Hepatocyte (in vitro differentiated cells): Measurements from ENCODE around the gene FANCB. TPM values are rescaled to one million over a fixed set of nuclear protein-coding genes. Genes with fewer than 3 reads are reported as not detected.

Source experiments
- DNase-seq: peaks from one replicate; pipeline ENCODE4 v3.0.0-alpha.2; 2016; ENCODE audit warnings: low spot score
- H2AFZ ChIP-seq: fragments of 200-600 bp; sonication (generic); 2 replicates; pipeline ENCODE4 v1.6.0; 2016; ENCODE audit warnings: antibody characterized with exemption, mild to moderate bottlenecking
- H3K27ac ChIP-seq: fragments of 200-600 bp; sonication (generic); 2 replicates; pipeline ENCODE4 v1.5.1; 2016; ENCODE audit warnings: mild to moderate bottlenecking
- H3K27me3 ChIP-seq: fragments of 200-600 bp; sonication (generic); 2 replicates; pipeline ENCODE4 v1.6.1; 2016
- H3K36me3 ChIP-seq: fragments of 200-600 bp; sonication (generic); replicated peaks from 2 replicates; pipeline ENCODE4 v1.5.1; 2016; ENCODE audit warnings: low read depth; ENCODE audit not compliant: insufficient read depth
- H3K4me1 ChIP-seq: fragments of 200-600 bp; sonication (generic); 2 replicates; pipeline ENCODE4 v1.5.1; 2016; ENCODE audit warnings: mild to moderate bottlenecking, moderate library complexity; ENCODE audit not compliant: insufficient read depth
- H3K4me2 ChIP-seq: fragments of 200-600 bp; sonication (generic); 2 replicates; pipeline ENCODE4 v1.6.0; 2016
- H3K4me3 ChIP-seq: fragments of 200-600 bp; sonication (generic); 2 replicates; pipeline ENCODE4 v1.5.1; 2016; ENCODE audit warnings: mild to moderate bottlenecking
- H3K79me2 ChIP-seq: fragments of 200-600 bp; sonication (generic); 2 replicates; pipeline ENCODE4 v1.6.0; 2017; ENCODE audit warnings: mild to moderate bottlenecking
- H3K9me2 ChIP-seq: fragments of 200-600 bp; sonication (generic); replicated peaks from 2 replicates; pipeline ENCODE4 v1.6.0; 2017; ENCODE audit warnings: mild to moderate bottlenecking; ENCODE audit not compliant: insufficient read depth
- H3K9me3 ChIP-seq: fragments of 200-600 bp; sonication (generic); 2 replicates; pipeline ENCODE4 v1.5.1; 2016; ENCODE audit warnings: low read depth, mild to moderate bottlenecking
- H4K20me1 ChIP-seq: fragments of 200-600 bp; sonication (generic); 2 replicates; pipeline ENCODE4 v1.6.0; 2016; ENCODE audit warnings: mild to moderate bottlenecking; ENCODE audit not compliant: insufficient read depth, poor library complexity, severe bottlenecking
- CTCF ChIP-seq: fragments of 200-600 bp; sonication (generic); IDR thresholded peaks from 2 replicates; pipeline ENCODE4 v1.5.1; 2016; ENCODE audit warnings: antibody characterized with exemption, mild to moderate bottlenecking; ENCODE audit not compliant: poor library complexity
- EZH2 ChIP-seq: fragments of 200-600 bp; sonication (generic); IDR thresholded peaks from 2 replicates; pipeline ENCODE4 v1.6.1; 2016; ENCODE audit warnings: antibody characterized with exemption, mild to moderate bottlenecking, borderline replicate concordance
- EZH2phosphoT487 ChIP-seq: fragments of 200-600 bp; sonication (generic); IDR thresholded peaks from one replicate; pipeline ENCODE4 v1.6.1; 2018; ENCODE audit warnings: antibody characterized with exemption, mild to moderate bottlenecking, low read depth, moderate library complexity; ENCODE audit not compliant: unreplicated experiment, severe bottlenecking
- WGBS: methylation state at CpG from one replicate; pipeline ENCODE4 v1.1.6; 2016; ENCODE audit warnings: low lambda C conversion rate; ENCODE audit errors: missing lambda C conversion rate; 5-methylcytosine and 5-hydroxymethylcytosine counted together
- polyA plus RNA-seq: library from polyadenylated mRNA; unstranded; fragments of >200 nt; fragmentation: Nextera tagmentation; extraction: Ambion mirVana; gene quantifications from 2 replicates; pipeline ENCODE4 v1.2.1, GENCODE V29; 2016
- total RNA-seq: library from RNA; depleted of rRNA; stranded (reverse); fragments of >200 nt; gene quantifications from 2 replicates; pipeline ENCODE4 v1.2.3, GENCODE V29; 2014

The FANCB gene
- total and polyA plus RNA-seq, 2 experiments from 2014 or later = 0.89 to 1.9 TPM

- Histone ChIP-seq H3K79me2 (peaks cover 21% of the 10 kb centered on the region), H3K27ac (no peak overlapping the region), H3K9me3 (peaks cover 8% of the 10 kb centered on the region), H3K4me3 (no peak overlapping the region), H2AFZ (no peak overlapping the region), H3K9me2 (no peaks in the 10 kb centered on the region), H3K27me3 (no peaks in the 10 kb centered on the region), H4K20me1 (no peaks in the 10 kb centered on the region), H3K4me1 (no peaks in the 10 kb centered on the region), H3K36me3 (no peaks in the 10 kb centered on the region), H3K4me2 (peak overlapping the region; percentile 72)
- no peak for DNase-seq
- TF ChIP-seq CTCF (no peak), EZH2 (no peak), EZH2phosphoT487 (no peak)
- WGBS = 68% methylated on average over 1 of the region's 1 CpG
These were observed 1.1 kb downstream of the FANCB start for GRCh38 chrX:14871767-14872166.

GRCh38 chrX:14865201-14865600 is 7.7 kb downstream of the FANCB start:
- Histone ChIP-seq H3K36me3 (no peaks in the 10 kb centered on the region), H3K9me2 (no peaks in the 10 kb centered on the region), H3K4me3 (no peak overlapping the region), H3K9me3 (peaks cover 10% of the 10 kb centered on the region), H3K27me3 (no peaks in the 10 kb centered on the region), H3K79me2 (no peaks in the 10 kb centered on the region), H3K4me2 (no peak overlapping the region), H2AFZ (no peak overlapping the region), H4K20me1 (no peaks in the 10 kb centered on the region), H3K27ac (no peak overlapping the region), H3K4me1 (no peaks in the 10 kb centered on the region)
- TF ChIP-seq EZH2 (no peak), EZH2phosphoT487 (no peak), CTCF (no peak)
- WGBS = 66% methylated on average over 1 of the region's 1 CpG
- no peak for DNase-seq

GRCh38 chrX:14864631-14865030 is 8.2 kb downstream of the FANCB start:
- no peaks in the 10 kb centered on the region for H3K4me1 ChIP-seq
- no peaks in the 10 kb centered on the region for H4K20me1 ChIP-seq
- H3K9me3 ChIP-seq = peaks cover 10% of the 10 kb centered on the region
- H3K79me2 ChIP-seq = no peaks in the 10 kb centered on the region
- no peak overlapping the region for H2AFZ ChIP-seq
- H3K27me3 ChIP-seq = no peaks in the 10 kb centered on the region
- H3K9me2 ChIP-seq = no peaks in the 10 kb centered on the region
- H3K36me3 ChIP-seq = no peaks in the 10 kb centered on the region
- H3K4me3 ChIP-seq = no peak overlapping the region
- 70% methylated on average over 1 of the region's 1 CpG for WGBS
- TF ChIP-seq EZH2phosphoT487 (no peak), CTCF (no peak), EZH2 (no peak)
- no peak overlapping the region for H3K27ac ChIP-seq
- H3K4me2 ChIP-seq = no peak overlapping the region
- no peak for DNase-seq

DNA sequence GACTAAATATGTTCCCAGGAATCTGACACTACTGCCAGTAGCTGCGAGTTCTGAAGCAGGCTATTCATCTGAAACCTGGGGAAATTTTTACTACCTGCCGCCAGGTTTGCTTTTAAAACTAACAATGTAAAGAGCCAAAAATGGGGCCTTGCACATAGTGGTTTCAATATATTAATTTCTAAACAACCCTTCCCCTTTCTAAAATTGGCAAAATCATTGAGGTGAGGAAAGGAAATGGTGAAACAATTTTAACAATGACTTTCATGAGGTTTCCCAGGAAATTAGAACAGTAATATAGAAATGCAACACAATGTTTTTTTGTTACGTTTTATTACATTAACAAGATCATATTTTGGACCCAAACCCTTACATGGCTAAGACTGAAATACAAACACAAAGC is 21.3 kb downstream of the FANCB start:
- H3K9me3 ChIP-seq = no peaks in the 10 kb centered on the region
- H3K27ac ChIP-seq = no peak overlapping the region
- H3K36me3 ChIP-seq = no peaks in the 10 kb centered on the region
- WGBS = 79% methylated on average over 3 of the region's 3 CpGs
- H3K4me3 ChIP-seq = no peak overlapping the region
- no peak for DNase-seq
- no peaks in the 10 kb centered on the region for H3K27me3 ChIP-seq
- no peak overlapping the region for H2AFZ ChIP-seq
- H4K20me1 ChIP-seq = no peaks in the 10 kb centered on the region
- no peaks in the 10 kb centered on the region for H3K79me2 ChIP-seq
- TF ChIP-seq EZH2phosphoT487 = no peak
- TF ChIP-seq EZH2 = no peak
- TF ChIP-seq CTCF = no peak
- H3K9me2 ChIP-seq = no peaks in the 10 kb centered on the region
- no peak overlapping the region for H3K4me2 ChIP-seq
- H3K4me1 ChIP-seq = no peaks in the 10 kb centered on the region
